Mucosa of rectum (tissue), 2 donors: ENCODE measurements around the gene LRTM2.

Source experiments
- H3K27ac ChIP-seq, 2 donors: one replicate each; pipeline ENCODE4 v1.7.0; 2013; ENCODE audit warnings: inconsistent platforms in 2 of 2, low read depth in 2 of 2, low read length in 2 of 2
- H3K27me3 ChIP-seq, 2 donors: one replicate each; pipeline ENCODE4 v1.7.0; 2013; ENCODE audit warnings: low read length in 2 of 2; ENCODE audit not compliant: control insufficient read depth in 2 of 2, insufficient read depth in 2 of 2
- H3K36me3 ChIP-seq, 2 donors: one replicate each; pipeline ENCODE4 v1.7.0; 2013; ENCODE audit warnings: low read length in 2 of 2; ENCODE audit not compliant: control insufficient read depth in 2 of 2, insufficient read depth in 2 of 2
- H3K4me1 ChIP-seq, 2 donors: one replicate each; pipeline ENCODE4 v1.7.0; 2013; ENCODE audit warnings: low read length in 2 of 2, mild to moderate bottlenecking in 1 of 2; ENCODE audit not compliant: control insufficient read depth in 2 of 2, insufficient read depth in 2 of 2
- H3K4me3 ChIP-seq, 2 donors: one replicate each; pipeline ENCODE4 v1.7.0; 2013; ENCODE audit warnings: low read length in 2 of 2
- H3K9ac ChIP-seq, 2 donors: one replicate each; pipeline ENCODE4 v1.7.0; 2013; ENCODE audit warnings: low read length in 2 of 2, low read depth in 1 of 2, mild to moderate bottlenecking in 1 of 2
- H3K9me3 ChIP-seq, 2 donors: one replicate each; pipeline ENCODE4 v1.7.0; 2013; ENCODE audit warnings: low read length in 2 of 2; ENCODE audit not compliant: control insufficient read depth in 2 of 2
- donor health status: healthy.
- donor health status: Normal muscosa, but diverticular disease.

Gene LRTM2

DNA sequence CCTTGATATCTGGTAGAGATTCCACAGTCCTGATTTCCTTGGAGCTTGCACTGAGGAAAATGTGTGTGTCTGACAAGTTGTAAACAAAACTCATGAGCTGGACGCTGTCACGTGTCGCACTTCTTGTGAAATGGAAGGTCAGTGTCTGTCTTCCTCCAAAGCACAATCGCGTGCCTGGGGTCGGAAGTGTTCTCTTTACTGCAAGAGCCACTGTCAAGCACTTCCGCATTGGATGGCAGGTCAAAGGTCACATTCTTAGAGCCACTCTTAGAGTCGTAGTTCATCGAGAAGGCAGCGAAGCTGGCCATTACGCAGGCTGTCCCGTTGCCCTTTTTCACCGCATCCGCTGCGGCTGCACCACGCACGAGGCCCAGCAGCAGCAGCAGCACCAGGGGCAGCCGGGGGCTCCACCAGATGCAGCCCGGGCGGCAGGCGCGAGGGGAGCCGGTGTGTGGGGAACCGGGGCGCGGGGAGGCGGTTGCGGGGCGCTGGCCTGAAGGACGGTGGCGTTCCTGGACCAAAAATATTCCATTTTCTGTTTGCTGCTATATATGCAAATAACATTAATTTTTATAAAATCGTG lies 45.0 kb downstream of the LRTM2 start:
- peaks cover 0 to 2% of the 10 kb centered on the region in 2 donors for H3K9me3 ChIP-seq
- no peaks in the 10 kb centered on the region for H3K27me3 ChIP-seq
- H3K4me3 ChIP-seq, result no peak overlapping the region
- no peaks in the 10 kb centered on the region for H3K4me1 ChIP-seq
- H3K36me3 ChIP-seq, result no peaks in the 10 kb centered on the region
- no peak overlapping the region for H3K27ac ChIP-seq
- H3K9ac ChIP-seq, result no peak overlapping the region

DNA sequence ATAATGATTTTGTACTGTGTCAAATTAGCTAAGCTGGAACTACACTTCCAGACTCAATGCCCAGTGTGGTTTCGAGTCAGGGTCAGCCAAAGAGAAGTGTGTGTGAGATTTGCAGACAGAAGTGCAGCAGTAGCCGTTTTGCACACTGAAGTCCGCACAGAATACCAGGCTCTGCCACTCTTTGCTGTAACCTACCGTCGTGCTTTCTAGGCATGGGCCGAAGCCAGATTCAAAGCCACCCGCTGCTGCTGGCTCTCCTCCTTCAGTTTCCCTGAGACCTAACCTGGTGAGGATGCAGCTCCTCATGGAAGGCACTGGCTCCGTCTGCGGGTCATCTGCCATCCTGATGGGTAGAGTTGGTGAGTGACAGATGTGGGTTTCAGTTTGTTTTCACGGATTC lies 48.8 kb downstream of the LRTM2 start:
- H3K27ac ChIP-seq, result no peak overlapping the region
- H3K4me1 ChIP-seq, result no peaks in the 10 kb centered on the region
- no peaks in the 10 kb centered on the region for H3K36me3 ChIP-seq
- no peak overlapping the region for H3K4me3 ChIP-seq
- H3K27me3 ChIP-seq, result no peaks in the 10 kb centered on the region
- no peak overlapping the region for H3K9ac ChIP-seq
- peaks cover 0 to 2% of the 10 kb centered on the region in 2 donors for H3K9me3 ChIP-seq

DNA sequence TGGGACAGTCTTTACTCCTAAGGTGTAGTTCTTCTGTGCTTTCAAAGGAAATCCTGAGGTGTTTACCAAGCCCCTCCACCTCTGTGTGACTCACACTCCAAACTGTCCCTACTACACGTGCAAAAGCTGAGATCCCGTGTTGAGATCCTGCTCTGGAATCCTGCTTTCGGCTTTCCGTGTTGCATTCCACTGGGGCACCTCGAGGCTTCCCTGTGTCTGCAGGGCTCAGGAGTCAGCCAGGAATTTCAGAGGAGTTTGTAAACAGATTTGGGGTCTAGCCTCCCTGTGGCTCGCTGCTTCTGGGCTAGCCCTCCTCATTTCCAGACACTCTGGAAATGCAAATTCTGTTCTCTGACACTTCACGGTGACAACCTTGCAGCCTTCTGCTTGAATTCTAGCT lies 49.7 kb downstream of the LRTM2 start:
- no peak overlapping the region for H3K9ac ChIP-seq
- no peak overlapping the region for H3K4me3 ChIP-seq
- no peaks in the 10 kb centered on the region for H3K27me3 ChIP-seq
- H3K4me1 ChIP-seq, result no peaks in the 10 kb centered on the region
- no peak overlapping the region for H3K27ac ChIP-seq
- peaks cover 0 to 2% of the 10 kb centered on the region in 2 donors for H3K9me3 ChIP-seq
- no peaks in the 10 kb centered on the region for H3K36me3 ChIP-seq

DNA sequence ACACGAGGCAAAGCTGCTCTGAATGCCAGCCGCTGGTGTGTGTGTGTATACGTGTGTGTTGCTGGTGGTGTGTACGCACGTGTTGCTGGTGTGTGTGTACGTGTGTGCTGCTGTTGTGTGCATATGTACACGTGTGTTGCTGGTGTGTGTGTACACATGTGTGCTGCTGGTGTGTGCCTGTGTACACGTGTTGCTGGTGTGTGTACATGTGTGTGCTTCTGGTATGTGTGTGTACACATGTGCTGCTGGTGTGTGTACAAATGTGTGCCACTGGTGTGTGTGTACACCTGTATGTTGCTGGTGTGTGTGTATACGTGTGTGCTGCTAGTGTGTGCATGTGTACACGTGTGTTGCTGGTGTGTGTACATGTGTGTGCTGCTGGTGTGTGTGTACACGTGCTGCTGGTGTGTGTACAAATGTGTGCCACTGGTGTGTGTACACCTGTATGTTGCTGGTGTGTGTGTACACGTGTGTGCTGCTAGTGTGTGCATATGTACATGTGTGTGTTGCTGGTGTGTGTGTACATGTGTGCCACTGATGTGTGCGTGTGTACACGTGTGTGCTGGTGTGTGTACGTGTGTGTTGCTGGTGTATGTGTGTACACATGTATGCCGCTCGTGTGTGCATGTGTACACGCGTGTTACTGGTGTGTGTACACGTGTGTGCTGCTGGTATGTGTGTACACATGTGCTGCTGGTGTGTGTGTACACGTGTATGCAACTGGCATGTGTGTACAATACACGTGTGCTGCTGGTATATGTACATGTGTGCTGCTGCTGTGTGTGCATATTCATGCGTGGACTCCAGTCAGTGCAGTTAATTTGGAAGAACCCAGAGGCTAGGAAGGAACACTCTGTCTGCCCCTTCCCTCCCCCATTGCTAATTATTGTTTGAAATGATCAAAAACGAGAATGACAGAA lies 50.9 kb downstream of the LRTM2 start:
- H3K36me3 ChIP-seq, result no peaks in the 10 kb centered on the region
- no peak overlapping the region for H3K4me3 ChIP-seq
- H3K9me3 ChIP-seq, result peaks cover 0 to 2% of the 10 kb centered on the region in 2 donors
- H3K27me3 ChIP-seq, result peaks cover 4% of the 10 kb centered on the region in 2 donors
- no peaks in the 10 kb centered on the region for H3K4me1 ChIP-seq
- H3K9ac ChIP-seq, result no peak overlapping the region
- H3K27ac ChIP-seq, result no peak overlapping the region

DNA sequence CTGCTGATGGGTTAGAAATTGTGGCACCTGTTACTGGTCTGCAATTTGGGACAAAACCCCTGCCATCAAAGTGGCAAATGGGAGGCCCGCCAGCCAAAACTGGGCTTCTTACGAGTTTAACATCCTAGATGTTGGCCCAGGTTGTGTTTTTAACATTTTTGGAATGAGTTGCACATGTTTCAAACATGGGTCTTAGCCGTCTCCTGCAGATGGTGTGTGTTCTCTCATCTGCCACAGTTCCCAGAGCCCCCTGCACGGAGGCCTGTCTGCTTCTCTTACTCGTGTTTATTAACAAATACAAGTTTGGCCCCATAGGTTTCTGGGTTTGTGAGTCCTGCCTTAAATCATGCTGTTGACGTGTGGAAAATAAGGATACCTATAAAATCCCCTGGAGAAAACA lies 51.6 kb downstream of the LRTM2 start:
- H3K9me3 ChIP-seq, result peaks cover 0 to 2% of the 10 kb centered on the region in 2 donors
- H3K27me3 ChIP-seq, result peaks cover 4% of the 10 kb centered on the region in 2 donors
- no peaks in the 10 kb centered on the region for H3K36me3 ChIP-seq

DNA sequence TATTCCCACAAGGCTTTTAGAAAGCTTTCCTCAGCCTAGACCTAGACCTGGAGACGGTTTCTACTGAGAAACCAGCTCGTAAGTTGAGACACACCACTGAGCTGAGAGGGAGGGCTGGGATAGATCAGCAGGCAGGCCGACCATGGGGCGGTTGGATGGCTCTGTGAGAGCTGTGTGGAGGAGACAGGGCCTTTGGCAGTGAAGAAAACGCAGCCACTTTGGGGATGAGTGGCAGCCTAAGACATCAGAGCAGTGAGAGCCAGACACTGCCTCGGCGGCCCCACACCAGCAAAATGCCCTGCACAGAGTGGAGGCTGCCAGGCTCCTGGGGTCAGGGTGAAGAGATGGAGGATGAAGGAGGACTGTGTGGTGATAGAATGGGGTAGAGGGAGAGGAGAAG lies 52.1 kb downstream of the LRTM2 start:
- H3K36me3 ChIP-seq, result no peaks in the 10 kb centered on the region
- H3K9me3 ChIP-seq, result peaks cover 0 to 2% of the 10 kb centered on the region in 2 donors
- H3K4me3 ChIP-seq, result no peak overlapping the region
- H3K27me3 ChIP-seq, result peaks cover 4% of the 10 kb centered on the region in 2 donors
- H3K4me1 ChIP-seq, result no peaks in the 10 kb centered on the region
- no peak overlapping the region for H3K27ac ChIP-seq
- no peak overlapping the region for H3K9ac ChIP-seq

More for the DNA sequence above, 51.6 kb downstream of the LRTM2 start:
- H3K4me1 ChIP-seq, result no peaks in the 10 kb centered on the region
- H3K9ac ChIP-seq, result no peak overlapping the region
- H3K4me3 ChIP-seq, result no peak overlapping the region
- no peak overlapping the region for H3K27ac ChIP-seq

DNA sequence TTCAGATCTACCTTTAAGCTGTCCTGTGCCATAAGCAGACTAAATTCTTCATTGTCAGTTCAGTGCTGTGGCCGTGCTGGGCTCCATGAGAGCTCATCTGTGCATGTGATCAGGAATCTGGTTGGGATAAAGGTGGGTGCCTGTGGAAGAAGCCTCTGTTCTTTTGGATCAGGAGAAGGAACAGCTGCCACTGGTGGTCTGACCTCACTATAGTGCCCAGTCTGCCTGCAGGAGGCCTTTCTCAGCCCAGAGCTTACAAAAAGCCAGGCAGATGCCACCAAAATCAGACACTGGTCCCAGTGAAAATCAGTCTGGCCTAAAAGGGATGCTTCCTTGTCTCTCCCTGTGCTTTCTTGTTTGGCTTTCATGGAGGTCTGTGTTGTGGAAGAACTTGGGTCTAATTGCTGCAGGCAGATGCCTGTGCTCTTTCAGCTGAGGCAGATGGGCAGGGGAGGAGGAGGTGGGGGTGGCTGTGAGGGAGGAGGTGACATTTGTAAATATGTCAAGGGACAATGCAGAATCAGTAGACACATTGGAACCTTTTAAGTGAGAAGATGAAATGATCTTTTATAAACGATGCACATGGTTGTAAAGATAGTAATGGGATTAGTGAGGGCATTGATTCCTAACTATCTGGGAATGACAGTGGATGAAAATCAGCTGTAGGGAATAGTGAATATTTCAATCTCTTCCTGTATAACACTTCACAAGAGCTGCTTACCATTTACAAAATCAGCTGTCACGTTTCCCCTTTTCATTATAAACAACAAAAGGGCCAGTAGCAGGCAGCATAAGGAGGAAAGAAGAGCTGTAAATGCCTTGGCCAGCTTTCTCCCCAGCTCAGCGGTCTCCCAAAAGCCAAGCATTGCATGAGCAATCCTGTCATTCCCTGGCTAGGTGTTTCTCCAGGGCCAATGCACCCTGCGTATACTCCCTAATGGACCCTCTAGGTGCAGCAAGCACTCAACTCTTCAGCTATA lies 53.5 kb downstream of the LRTM2 start:
- no peaks in the 10 kb centered on the region for H3K9me3 ChIP-seq
- H3K36me3 ChIP-seq, result no peaks in the 10 kb centered on the region

DNA sequence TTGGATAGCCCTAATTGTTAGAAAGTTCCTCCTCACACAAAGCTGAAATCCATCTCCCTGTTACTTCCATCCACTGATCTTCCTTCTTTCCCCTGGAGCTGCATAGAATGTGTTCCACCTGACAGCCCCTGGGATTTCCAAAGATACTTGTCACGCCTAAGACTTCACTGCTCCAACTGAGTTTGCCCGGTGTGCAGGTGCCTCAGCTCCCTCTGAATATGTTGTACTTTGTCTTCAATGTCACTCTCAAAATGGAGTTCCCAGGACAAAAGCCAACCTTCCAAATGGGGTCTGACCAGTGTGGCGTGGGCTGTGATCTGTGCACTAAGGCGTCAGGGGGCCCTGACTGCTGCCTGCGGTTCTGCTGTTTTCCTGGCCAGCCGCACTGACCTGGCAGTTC lies 55.2 kb downstream of the LRTM2 start:
- H3K9ac ChIP-seq, result no peak overlapping the region
- no peaks in the 10 kb centered on the region for H3K36me3 ChIP-seq
- H3K27ac ChIP-seq, result no peak overlapping the region

More for the DNA sequence above, 53.5 kb downstream of the LRTM2 start:
- no peak overlapping the region for H3K27ac ChIP-seq
- H3K9ac ChIP-seq, result no peak overlapping the region
- H3K4me1 ChIP-seq, result no peaks in the 10 kb centered on the region
- peaks cover 4% of the 10 kb centered on the region in 2 donors for H3K27me3 ChIP-seq
- H3K4me3 ChIP-seq, result no peak overlapping the region

DNA sequence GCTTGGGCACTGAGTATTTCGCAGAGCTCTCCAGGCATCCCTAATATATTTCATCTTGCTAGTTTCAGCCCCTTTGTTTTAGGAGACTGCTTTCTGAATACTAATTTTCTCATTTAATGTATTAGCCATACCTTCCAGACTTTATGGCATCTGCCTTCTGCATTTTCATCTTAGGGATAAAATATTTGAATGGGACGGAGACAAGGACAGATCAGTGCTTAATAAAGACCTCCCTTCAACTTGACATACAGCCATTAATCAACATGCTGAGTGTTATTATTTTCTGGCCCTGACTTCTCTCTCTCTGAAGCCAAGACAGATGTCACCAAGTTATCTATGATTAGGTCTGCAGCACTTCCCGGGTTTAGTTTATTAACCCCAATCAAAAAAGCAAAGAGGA lies 55.7 kb downstream of the LRTM2 start:
- no peak overlapping the region for H3K27ac ChIP-seq
- no peaks in the 10 kb centered on the region for H3K9me3 ChIP-seq
- H3K27me3 ChIP-seq, result peaks cover 4% of the 10 kb centered on the region in 2 donors
- H3K4me1 ChIP-seq, result no peaks in the 10 kb centered on the region
- no peak overlapping the region for H3K4me3 ChIP-seq
- H3K9ac ChIP-seq, result no peak overlapping the region
- H3K36me3 ChIP-seq, result no peaks in the 10 kb centered on the region

More for the DNA sequence above, 55.2 kb downstream of the LRTM2 start:
- Histone ChIP-seq H3K4me1 (no peaks in the 10 kb centered on the region), H3K27me3 (peaks cover 4% of the 10 kb centered on the region in 2 donors), H3K9me3 (no peaks in the 10 kb centered on the region), H3K4me3 (no peak overlapping the region)
